Gastroesophageal sphincter (tissue), 4 donors: ENCODE results near the gene OR2AE1. TPM values are rescaled to one million over a fixed set of nuclear protein-coding genes. Genes with fewer than 3 reads are reported as not detected.

Experiments used
- ATAC-seq: fragments of 150-250 bp; one replicate; pipeline ENCODE4 v1.9.1; 2016; ENCODE audit warnings: mild to moderate bottlenecking, moderate library complexity
- H3K27ac ChIP-seq, 4 donors: fragments of 200-600 bp; sonication (generic) in 3 of 4; 1 replicate in 3 of 4; 2 replicates in 1 of 4; pipeline ENCODE4 v1.5.1; 2016 to 2019
- H3K27me3 ChIP-seq: fragments of 200-600 bp; sonication (generic); one replicate; pipeline ENCODE4 v1.5.1; 2019
- H3K36me3 ChIP-seq, 2 donors: fragments of 200-600 bp; sonication (generic); one replicate each; pipeline ENCODE4 v1.5.1; 2019; ENCODE audit warnings: control low read depth in 1 of 2
- H3K4me1 ChIP-seq, 3 donors: fragments of 200-600 bp; sonication (generic); 1 replicate in 2 of 3; 2 replicates in 1 of 3; pipeline ENCODE4 v1.5.1; 2016 to 2019; ENCODE audit warnings: control low read depth in 2 of 3
- H3K4me3 ChIP-seq, 2 donors: fragments of 200-600 bp; sonication (generic); one replicate each; pipeline ENCODE4 v1.5.1; 2019; ENCODE audit warnings: mild to moderate bottlenecking in 1 of 2, moderate library complexity in 1 of 2
- H3K9me3 ChIP-seq, 3 donors: fragments of 200-600 bp; sonication (generic); one replicate each; pipeline ENCODE4 v1.5.1; 2017 to 2019; ENCODE audit warnings: control low read depth in 2 of 3
- EP300 ChIP-seq: sonication (generic); formaldehyde crosslinking; IDR thresholded peaks from one replicate; pipeline ENCODE4 v1.6.1; 2017; ENCODE audit warnings: antibody characterized with exemption, mild to moderate bottlenecking
- POLR2A ChIP-seq, 2 donors: fragments of 450-650 bp; IDR thresholded peaks; one replicate each; pipeline ENCODE4 v1.6.1; 2017; ENCODE audit warnings: antibody characterized with exemption in 2 of 2, mild to moderate bottlenecking in 2 of 2, moderate library complexity in 1 of 2
- POLR2AphosphoS5 ChIP-seq: sonication (generic); formaldehyde crosslinking; IDR thresholded peaks from one replicate; pipeline ENCODE4 v1.6.1; 2017; ENCODE audit warnings: antibody characterized with exemption
- WGBS, 2 donors: methylation state at CpG; one replicate each; pipeline ENCODE4 v1.1.5; 2018; ENCODE audit warnings: low coverage in 1 of 2; 5-methylcytosine and 5-hydroxymethylcytosine counted together
- total RNA-seq, 4 donors: library from RNA; depleted of rRNA; stranded (reverse); fragments of >200 nt; gene quantifications; one replicate each; pipeline ENCODE4 v1.1.0, GENCODE V29; 2016
- TF ChIP-seq, protein P1 (sequence below), 4 experiments: fragments of 200-600 bp in 2 of 4; fragments of 450-650 bp in 2 of 4; sonication (generic) in 1 of 4; IDR thresholded peaks; one replicate each; pipeline ENCODE4 v1.5.1; 2017 to 2019; ENCODE audit warnings: antibody characterized with exemption in 4 of 4, mild to moderate bottlenecking in 2 of 4, moderate library complexity in 2 of 4

Gene OR2AE1
- total RNA-seq, 4 donors from 2014 or later = not detected

DNA sequence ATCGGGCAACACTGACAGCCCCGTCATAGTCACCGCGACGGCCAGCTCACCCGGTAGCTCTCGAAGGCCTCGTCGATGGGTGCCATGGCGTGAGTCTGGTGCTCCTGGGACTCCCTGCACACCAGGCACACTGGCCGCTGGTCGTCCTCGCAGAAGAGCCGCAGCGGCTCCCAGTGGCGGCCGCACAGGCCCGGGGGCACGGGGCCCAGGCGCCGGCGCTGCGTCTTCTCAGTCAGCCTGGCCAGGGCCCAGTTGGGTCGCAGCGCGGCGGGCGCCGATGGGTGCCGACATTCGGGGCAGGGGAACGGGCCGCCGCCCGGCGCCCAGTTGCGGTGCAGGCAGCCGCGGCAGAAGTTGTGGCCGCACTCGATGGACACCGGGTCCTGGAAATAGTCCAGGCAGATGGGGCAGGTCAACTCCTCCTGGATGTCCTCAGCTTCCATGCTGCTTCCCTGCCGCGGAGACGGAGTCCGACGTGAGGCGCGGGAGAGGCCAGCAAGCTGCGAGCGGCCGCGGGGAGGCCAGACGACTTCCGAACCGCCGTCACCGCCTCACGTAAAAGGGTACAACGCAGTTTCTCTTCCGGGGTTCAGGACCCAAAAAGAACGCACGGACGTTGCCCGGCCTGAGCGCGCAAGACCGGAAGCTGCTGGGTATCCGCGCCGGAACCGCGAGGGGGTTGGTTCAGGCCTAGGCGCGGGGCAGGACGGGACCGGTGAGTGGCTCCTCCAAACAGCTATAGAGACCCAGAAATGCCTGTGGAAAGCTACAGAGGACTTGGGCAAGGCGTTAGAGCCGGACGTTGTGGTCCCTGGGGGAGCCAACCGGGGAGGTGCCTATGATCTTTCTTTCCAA lies 42.4 kb upstream of the OR2AE1 start, which contains the start of gene TRIM4:
Gene TRIM4, minus strand, starts transcription at position 572 of the 855 bp plus-strand sequence. Its CDS starts 129 bp downstream, at position 443.
- peaks cover 0 to 39% of the 10 kb centered on the region in 2 donors for H3K36me3 ChIP-seq
- H3K4me1 ChIP-seq = peaks cover 14 to 59% (median 18%) of the 10 kb centered on the region in 3 donors
- H3K4me3 ChIP-seq = peak within 1 kb of the TSS; percentile 54 to 86
- H3K9me3 ChIP-seq = no peaks in the 10 kb centered on the region
- peak; percentile 99 for ATAC-seq
- no peaks in the 10 kb centered on the region for H3K27me3 ChIP-seq
- TF ChIP-seq POLR2AphosphoS5 = peak; percentile 96
- TF ChIP-seq, protein P1, sequence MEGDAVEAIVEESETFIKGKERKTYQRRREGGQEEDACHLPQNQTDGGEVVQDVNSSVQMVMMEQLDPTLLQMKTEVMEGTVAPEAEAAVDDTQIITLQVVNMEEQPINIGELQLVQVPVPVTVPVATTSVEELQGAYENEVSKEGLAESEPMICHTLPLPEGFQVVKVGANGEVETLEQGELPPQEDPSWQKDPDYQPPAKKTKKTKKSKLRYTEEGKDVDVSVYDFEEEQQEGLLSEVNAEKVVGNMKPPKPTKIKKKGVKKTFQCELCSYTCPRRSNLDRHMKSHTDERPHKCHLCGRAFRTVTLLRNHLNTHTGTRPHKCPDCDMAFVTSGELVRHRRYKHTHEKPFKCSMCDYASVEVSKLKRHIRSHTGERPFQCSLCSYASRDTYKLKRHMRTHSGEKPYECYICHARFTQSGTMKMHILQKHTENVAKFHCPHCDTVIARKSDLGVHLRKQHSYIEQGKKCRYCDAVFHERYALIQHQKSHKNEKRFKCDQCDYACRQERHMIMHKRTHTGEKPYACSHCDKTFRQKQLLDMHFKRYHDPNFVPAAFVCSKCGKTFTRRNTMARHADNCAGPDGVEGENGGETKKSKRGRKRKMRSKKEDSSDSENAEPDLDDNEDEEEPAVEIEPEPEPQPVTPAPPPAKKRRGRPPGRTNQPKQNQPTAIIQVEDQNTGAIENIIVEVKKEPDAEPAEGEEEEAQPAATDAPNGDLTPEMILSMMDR (IDR thresholded peaks at IDR 0.05) = peak in 1 of 4 experiments; percentile 48
- TF ChIP-seq POLR2A (IDR thresholded peaks at IDR 0.05) = peak; percentile 85 to 91
- TF ChIP-seq EP300 = no peak
- WGBS, 2 donors = 3% methylated on average over 5 of the region's 81 CpGs; no CpG with 5 or more reads in 1 of the 2 donors
- peak within 1 kb of the TSS; percentile 78 to 98 (median 93) for H3K27ac ChIP-seq

DNA sequence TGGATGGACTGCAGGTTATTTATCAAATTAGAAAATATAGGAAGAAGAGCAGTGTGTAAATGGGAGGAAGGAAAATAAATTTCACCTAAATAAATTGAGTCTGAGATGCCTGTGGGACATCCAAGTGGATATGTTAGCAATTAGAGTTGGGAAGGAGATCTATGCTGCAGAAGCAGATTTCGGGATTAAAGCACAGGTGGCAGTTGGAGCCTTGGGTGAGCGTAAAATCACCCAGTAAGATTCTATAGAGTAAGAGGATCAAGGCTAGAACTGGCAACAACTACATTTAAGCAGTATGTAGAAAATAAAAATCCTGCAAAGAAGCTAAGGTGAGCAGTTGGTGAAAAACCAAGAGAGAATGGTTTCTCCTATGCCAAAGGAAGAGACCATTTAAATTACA lies 34.1 kb upstream of the OR2AE1 start:
- no peak for ATAC-seq
- TF ChIP-seq, protein P1 (IDR thresholded peaks at IDR 0.05) = no peak
- TF ChIP-seq POLR2A (IDR thresholded peaks at IDR 0.05) (no peak), POLR2AphosphoS5 (no peak), EP300 (no peak)
- Histone ChIP-seq H3K27ac (no peak overlapping the region), H3K36me3 (peaks cover 0 to 65% of the 10 kb centered on the region in 2 donors), H3K4me3 (no peak overlapping the region), H3K4me1 (peaks cover 0 to 28% (median 0%) of the 10 kb centered on the region in 3 donors), H3K9me3 (no peaks in the 10 kb centered on the region), H3K27me3 (no peaks in the 10 kb centered on the region)
- WGBS, 2 donors = 94 to 100% methylated on average over 2 of the region's 2 CpGs

DNA sequence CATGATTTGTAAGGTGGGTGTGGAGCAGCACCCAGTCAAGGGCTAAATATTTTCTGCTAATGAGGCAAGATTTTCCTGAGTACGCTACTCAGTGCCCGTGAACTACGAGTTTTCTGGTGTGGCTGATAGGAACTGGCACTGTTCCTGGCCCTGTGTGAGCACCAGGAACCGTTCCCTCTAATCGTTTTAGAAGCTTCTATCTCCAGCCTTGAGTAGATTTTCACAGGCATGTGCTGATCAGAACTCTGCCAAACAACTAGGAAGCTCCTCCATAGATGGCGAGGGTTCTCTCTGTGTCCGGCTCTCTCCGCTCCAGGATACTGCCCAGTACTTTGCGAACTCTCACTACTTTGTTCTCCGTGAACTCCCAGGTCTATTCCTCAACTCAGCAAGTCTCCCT lies 24.7 kb upstream of the OR2AE1 start:
- TF ChIP-seq EP300 (no peak), POLR2A (IDR thresholded peaks at IDR 0.05) (no peak), POLR2AphosphoS5 (no peak)
- TF ChIP-seq, protein P1 (IDR thresholded peaks at IDR 0.05) = no peak
- H3K27ac ChIP-seq = no peak overlapping the region
- no peak for ATAC-seq

DNA sequence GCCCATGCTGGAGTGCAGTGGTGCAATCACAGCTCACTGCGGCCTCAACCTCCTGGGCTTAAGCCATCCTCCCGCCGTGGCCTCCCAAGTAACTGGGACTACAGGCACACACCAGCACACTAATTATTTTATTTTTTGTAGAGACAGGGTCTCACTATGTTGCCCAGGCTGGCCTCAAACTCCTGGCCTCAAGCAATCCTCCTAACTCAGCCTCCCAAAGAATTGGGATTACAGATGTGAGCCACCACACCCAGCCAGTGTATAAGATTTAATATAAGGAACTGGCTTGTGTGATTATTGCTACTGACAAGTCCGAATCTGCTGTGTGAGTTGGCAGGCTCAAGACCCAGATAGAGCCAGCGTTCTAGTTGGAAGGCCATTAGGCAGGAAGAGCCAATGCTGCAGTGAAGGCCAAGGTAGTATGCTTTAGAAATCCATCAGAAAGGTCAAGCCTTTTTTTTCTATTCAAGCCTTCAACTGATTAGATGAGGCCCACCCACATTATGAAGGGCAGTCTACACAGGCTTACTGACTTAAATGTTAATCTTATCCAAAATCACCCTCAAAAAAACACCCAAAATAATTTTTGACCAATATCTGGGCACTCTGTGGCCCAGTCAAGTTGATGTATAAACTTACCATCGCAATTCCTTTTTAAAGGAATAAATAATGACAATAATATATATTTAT lies 23.1 kb upstream of the OR2AE1 start:
- H3K4me3 ChIP-seq = no peak overlapping the region
- peaks cover 0 to 72% of the 10 kb centered on the region in 2 donors for H3K36me3 ChIP-seq
- no peaks in the 10 kb centered on the region for H3K27me3 ChIP-seq
- H3K4me1 ChIP-seq = no peaks in the 10 kb centered on the region
- H3K27ac ChIP-seq = no peak overlapping the region
- TF ChIP-seq POLR2AphosphoS5 (no peak), POLR2A (IDR thresholded peaks at IDR 0.05) (no peak), EP300 (no peak)
- TF ChIP-seq, protein P1 (IDR thresholded peaks at IDR 0.05) = no peak
- WGBS, 2 donors = 99 to 100% methylated on average over 2 to 6 of the region's 6 CpGs
- no peaks in the 10 kb centered on the region for H3K9me3 ChIP-seq
- ATAC-seq = no peak

More for the DNA sequence above, 24.7 kb upstream of the OR2AE1 start:
- H3K9me3 ChIP-seq = no peaks in the 10 kb centered on the region
- H3K4me3 ChIP-seq = no peak overlapping the region
- 97% methylated on average over 7 to 10 of the region's 10 CpGs for WGBS, 2 donors
- no peaks in the 10 kb centered on the region for H3K4me1 ChIP-seq
- peaks cover 0 to 88% of the 10 kb centered on the region in 2 donors for H3K36me3 ChIP-seq
- H3K27me3 ChIP-seq = no peaks in the 10 kb centered on the region
